Measurements from ENCODE around the gene OAS2.

DNA sequence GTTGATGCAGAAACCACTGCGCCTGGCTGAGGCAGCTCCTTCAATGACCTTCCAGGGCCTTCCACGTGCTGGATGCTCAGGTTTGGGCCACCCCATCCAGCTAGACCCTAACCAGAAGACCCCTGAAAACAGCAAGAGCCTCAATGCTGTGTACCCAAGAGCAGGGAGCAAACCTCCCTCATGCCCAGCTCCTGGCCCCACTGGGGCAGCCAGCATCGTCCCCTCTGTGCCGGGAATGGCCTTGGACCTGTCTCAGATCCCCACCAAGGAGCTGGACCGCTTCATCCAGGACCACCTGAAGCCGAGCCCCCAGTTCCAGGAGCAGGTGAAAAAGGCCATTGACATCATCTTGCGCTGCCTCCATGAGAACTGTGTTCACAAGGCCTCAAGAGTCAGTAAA, 29.5 kb upstream of the OAS2 start:
- TF ChIP-seq, protein P1, sequence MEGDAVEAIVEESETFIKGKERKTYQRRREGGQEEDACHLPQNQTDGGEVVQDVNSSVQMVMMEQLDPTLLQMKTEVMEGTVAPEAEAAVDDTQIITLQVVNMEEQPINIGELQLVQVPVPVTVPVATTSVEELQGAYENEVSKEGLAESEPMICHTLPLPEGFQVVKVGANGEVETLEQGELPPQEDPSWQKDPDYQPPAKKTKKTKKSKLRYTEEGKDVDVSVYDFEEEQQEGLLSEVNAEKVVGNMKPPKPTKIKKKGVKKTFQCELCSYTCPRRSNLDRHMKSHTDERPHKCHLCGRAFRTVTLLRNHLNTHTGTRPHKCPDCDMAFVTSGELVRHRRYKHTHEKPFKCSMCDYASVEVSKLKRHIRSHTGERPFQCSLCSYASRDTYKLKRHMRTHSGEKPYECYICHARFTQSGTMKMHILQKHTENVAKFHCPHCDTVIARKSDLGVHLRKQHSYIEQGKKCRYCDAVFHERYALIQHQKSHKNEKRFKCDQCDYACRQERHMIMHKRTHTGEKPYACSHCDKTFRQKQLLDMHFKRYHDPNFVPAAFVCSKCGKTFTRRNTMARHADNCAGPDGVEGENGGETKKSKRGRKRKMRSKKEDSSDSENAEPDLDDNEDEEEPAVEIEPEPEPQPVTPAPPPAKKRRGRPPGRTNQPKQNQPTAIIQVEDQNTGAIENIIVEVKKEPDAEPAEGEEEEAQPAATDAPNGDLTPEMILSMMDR (IDR thresholded peaks at IDR 0.05 in 8 of 11, conservative IDR thresholded peaks at IDR 0.05 in 3 of 11), result no peak
- no peak for TF ChIP-seq POLR2A (IDR thresholded peaks at IDR 0.05)
